ENCODE data around the gene TBC1D9. TPM values are rescaled to one million over a fixed set of nuclear protein-coding genes. Genes with fewer than 3 reads are reported as not detected.

The TBC1D9 gene
- total and polyA plus RNA-seq, 2 of the 13 experiments (the other 11 are each of a cell fraction or from before 2014, with no cell fraction given): 11.9 to 12.2 TPM

DNA sequence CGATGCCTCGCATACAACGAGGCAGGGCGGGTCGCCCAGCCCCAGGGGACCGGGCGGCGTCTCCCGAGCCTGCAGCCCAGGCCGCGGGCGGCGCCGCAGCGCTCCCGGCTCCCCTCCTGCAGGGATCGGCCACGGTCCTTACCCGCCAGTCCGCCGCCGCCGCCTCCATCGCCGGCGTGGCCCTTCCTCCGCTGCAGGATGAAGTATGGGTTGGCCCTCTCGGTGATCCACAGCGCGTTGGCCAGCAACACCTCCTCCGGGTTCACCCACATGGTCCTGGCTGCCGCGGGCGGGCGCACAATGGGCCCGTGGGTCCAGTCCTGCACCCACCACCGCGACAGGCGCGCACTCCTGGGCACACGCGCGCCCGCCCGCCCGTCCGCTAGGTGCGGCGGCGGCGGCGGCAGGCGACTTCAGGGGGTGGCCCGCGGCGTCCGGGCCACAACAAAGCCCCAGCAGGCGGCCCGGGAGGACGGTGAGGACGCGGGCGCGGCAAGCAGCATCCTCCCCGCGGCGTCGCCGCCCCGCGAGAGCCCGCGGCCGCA, 339 bp downstream of the TBC1D9 start (continued):
- TF ChIP-seq IRF9 (CRISPR knock-in tag; IDR thresholded peaks at IDR 0.05; ENCODE audit: borderline replicate concordance) (0 out of 2 replicates have a peak, but pooled peaks have one; percentile 17), ZNF414 (CRISPR knock-in tag; IDR thresholded peaks at IDR 0.05) (no peak), ZZZ3 (CRISPR knock-in tag; IDR thresholded peaks at IDR 0.05; ENCODE audit: borderline replicate concordance) (0 out of 2 replicates have a peak, but pooled peaks have one; percentile 35), ZNF34 (CRISPR knock-in tag; IDR thresholded peaks at IDR 0.05; ENCODE audit: borderline replicate concordance) (peak; percentile 17; the same call in 1 of the 2 replicates), ZNF850 (CRISPR knock-in tag; conservative IDR thresholded peaks at IDR 0.05) (no peak), RARG (CRISPR knock-in tag; IDR thresholded peaks at IDR 0.05; ENCODE audit: low read depth) (no peak), MXD1 (CRISPR knock-in tag; IDR thresholded peaks at IDR 0.05) (no peak), ZSCAN12 (CRISPR knock-in tag; IDR thresholded peaks at IDR 0.05) (no peak), ZMYM4 (CRISPR knock-in tag; IDR thresholded peaks at IDR 0.05) (peak; percentile 31; the same call in 1 of the 2 replicates), FOXP1 (IDR thresholded peaks at IDR 0.05) (no peak), FOXP1 (CRISPR knock-in tag; IDR thresholded peaks at IDR 0.05) (no peak), PAX8 (CRISPR knock-in tag; IDR thresholded peaks at IDR 0.05; ENCODE audit: borderline replicate concordance) (0 out of 2 replicates have a peak, but pooled peaks have one; percentile 34), DBP (CRISPR knock-in tag; IDR thresholded peaks at IDR 0.05; ENCODE audit: not compliant biosample characterization) (no peak), SKI (IDR thresholded peaks at IDR 0.05; ENCODE audit: partially characterized antibody) (peak; percentile 24), SIX1 (CRISPR knock-in tag; IDR thresholded peaks at IDR 0.05; ENCODE audit: borderline replicate concordance) (no peak), SMYD3 (CRISPR knock-in tag; IDR thresholded peaks at IDR 0.05) (no peak), ZFY (CRISPR knock-in tag; IDR thresholded peaks at IDR 0.05) (peak; percentile 65), ZNF33B (CRISPR knock-in tag; IDR thresholded peaks at IDR 0.05) (no peak), XRCC5 (optimal IDR thresholded peaks at IDR 0.05; ENCODE audit: low read length) (peak; percentile 26), SRY (CRISPR knock-in tag; IDR thresholded peaks at IDR 0.05) (no peak; the same call in 1 of the 2 replicates), ZNF329 (CRISPR knock-in tag; IDR thresholded peaks at IDR 0.05; ENCODE audit: low read depth) (no peak), MEIS1 (CRISPR knock-in tag; IDR thresholded peaks at IDR 0.05; ENCODE audit: borderline replicate concordance) (no peak), NCOR1 (IDR thresholded peaks at IDR 0.05; ENCODE audit: borderline replicate concordance, low read length) (no peak), KLF11 (CRISPR knock-in tag; IDR thresholded peaks at IDR 0.05) (no peak), ZNF224 (CRISPR knock-in tag; IDR thresholded peaks at IDR 0.05) (no peak), SPEN (CRISPR knock-in tag; IDR thresholded peaks at IDR 0.05; ENCODE audit: low read depth) (no peak), ZNF451 (CRISPR knock-in tag; IDR thresholded peaks at IDR 0.05) (no peak; the same call in 1 of the 2 replicates), ZNF256 (CRISPR knock-in tag; conservative IDR thresholded peaks at IDR 0.05) (no peak)
- TF ChIP-seq, protein P1, sequence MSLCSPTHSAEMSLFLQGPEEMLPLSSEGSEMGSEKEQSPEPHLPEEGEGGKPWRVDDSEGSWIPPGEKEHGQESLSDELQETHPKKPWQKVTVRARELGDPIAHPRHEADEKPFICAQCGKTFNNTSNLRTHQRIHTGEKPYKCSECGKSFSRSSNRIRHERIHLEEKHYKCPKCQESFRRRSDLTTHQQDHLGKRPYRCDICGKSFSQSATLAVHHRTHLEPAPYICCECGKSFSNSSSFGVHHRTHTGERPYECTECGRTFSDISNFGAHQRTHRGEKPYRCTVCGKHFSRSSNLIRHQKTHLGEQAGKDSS (CRISPR knock-in tag; IDR thresholded peaks at IDR 0.05; ENCODE audit: borderline replicate concordance, low read depth): peak; percentile 75; the same call in 1 of the 2 replicates

Measured in HepG2 (cell line).